GM12865 (cell line): ENCODE measurements around the gene DISP3.

Source experiments
- DNase-seq: peaks from one replicate; pipeline ENCODE4 v3.0.0; 2010; ENCODE audit warnings: low read depth
- H3K4me3 ChIP-seq: 2 replicates; pipeline ENCODE4 v1.5.1; 2011; ENCODE audit warnings: mild to moderate bottlenecking, low read depth, low read length, control low read depth
- CTCF ChIP-seq: IDR thresholded peaks from 2 replicates; pipeline ENCODE4 v1.5.1; 2011; ENCODE audit warnings: low read length, control low read depth, low read depth, inconsistent platforms; ENCODE audit not compliant: insufficient read depth; ENCODE audit errors: missing control alignments

The DISP3 gene

GRCh38 chr1:11581445-11581991 is 102.6 kb downstream of the DISP3 start:
- no peak overlapping the region for H3K4me3 ChIP-seq
- no peak for DNase-seq
- TF ChIP-seq CTCF = no peak

GRCh38 chr1:11585389-11585788 is 106.4 kb downstream of the DISP3 start:
- DNase-seq = no peak
- TF ChIP-seq CTCF = no peak
- no peak overlapping the region for H3K4me3 ChIP-seq
